Measurements from ENCODE around the gene TRIM67. TPM values are rescaled to one million over a fixed set of nuclear protein-coding genes. Genes with fewer than 3 reads are reported as not detected.

The TRIM67 gene
- total RNA-seq, 2 donors from 2014 or later: not detected

DNA sequence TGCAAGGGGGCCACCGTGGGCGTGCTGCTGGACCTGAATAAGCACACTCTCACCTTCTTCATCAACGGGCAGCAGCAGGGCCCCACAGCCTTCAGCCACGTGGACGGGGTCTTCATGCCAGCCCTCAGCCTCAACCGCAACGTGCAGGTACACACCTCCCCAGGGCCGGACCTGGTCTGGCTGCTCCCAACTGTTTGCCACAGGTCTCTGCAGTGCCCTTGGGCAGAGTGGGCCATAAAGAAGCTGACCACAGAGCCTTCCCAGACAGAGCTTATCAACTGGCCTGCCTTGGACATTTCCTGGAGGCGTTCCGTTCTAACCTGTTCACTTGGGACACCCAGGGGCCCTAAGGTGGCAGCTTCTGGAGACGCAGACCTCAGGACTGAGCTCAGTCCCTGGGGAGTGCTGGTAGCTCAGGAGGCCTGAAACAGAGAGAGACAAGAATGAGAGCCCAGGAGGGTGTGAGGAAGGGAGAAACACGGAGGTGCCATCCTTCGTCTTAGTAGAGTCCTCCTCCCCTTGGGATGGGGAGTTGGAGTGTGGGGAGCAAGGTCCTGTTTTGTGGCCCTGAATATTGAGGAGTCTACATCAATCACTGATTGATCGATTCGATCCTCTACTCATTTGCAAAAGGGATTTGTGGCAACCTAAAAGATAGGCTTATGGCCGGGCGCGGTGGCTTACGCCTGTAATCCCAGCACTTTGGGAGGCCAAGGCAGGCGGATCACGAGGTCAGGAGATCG is 52.1 kb downstream of the TRIM67 start:
- Mint-ChIP-seq H3K36me3 (ENCODE audit: low read depth) (no peaks in the 10 kb centered on the region), H3K4me1 (no peaks in the 10 kb centered on the region), H3K9me3 (no peaks in the 10 kb centered on the region), H3K27ac (no peak overlapping the region), H3K4me3 (no peak overlapping the region), H3K27me3 (no peaks in the 10 kb centered on the region)
- ATAC-seq (replicated peaks): no peak

DNA sequence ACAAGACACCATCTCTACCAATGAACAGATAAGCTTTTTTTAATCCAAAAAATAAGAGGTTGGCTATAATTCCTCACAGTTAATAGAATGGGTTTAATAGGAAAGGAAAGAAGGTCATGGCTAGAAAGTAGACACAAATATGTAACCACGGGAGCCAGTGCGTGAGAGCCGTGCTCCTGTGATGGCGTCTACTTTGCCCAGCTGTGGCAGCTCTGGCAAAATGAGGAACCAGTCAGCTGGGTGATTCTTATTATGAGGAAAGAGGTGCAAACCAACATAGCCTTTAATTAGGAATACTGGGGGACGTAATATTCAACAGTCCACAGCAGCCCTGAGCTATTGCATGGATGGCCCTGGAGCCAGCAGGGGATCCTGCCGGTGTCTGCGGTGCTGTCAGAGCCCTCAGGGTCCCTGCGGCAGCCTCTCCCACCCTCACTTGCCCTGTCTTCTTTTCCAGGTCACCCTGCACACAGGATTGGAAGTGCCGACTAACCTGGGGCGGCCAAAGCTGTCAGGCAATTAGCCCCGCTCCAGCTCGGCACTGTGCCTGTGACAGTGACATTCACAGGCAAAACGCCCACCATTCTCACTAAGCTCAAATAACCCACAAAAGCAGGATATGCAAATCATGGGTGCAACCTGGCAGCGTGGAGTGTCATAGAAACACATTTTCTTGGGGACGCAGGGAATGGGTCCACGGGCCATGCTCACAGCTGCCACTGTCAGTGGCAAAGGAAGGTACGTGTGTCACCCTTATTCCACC is 53.2 kb downstream of the TRIM67 start:
- Mint-ChIP-seq H3K4me1 (no peaks in the 10 kb centered on the region), H3K9me3 (no peaks in the 10 kb centered on the region), H3K36me3 (ENCODE audit: low read depth) (no peaks in the 10 kb centered on the region), H3K27ac (no peak overlapping the region), H3K4me3 (no peak overlapping the region), H3K27me3 (no peaks in the 10 kb centered on the region)
- ATAC-seq (replicated peaks): no peak

DNA sequence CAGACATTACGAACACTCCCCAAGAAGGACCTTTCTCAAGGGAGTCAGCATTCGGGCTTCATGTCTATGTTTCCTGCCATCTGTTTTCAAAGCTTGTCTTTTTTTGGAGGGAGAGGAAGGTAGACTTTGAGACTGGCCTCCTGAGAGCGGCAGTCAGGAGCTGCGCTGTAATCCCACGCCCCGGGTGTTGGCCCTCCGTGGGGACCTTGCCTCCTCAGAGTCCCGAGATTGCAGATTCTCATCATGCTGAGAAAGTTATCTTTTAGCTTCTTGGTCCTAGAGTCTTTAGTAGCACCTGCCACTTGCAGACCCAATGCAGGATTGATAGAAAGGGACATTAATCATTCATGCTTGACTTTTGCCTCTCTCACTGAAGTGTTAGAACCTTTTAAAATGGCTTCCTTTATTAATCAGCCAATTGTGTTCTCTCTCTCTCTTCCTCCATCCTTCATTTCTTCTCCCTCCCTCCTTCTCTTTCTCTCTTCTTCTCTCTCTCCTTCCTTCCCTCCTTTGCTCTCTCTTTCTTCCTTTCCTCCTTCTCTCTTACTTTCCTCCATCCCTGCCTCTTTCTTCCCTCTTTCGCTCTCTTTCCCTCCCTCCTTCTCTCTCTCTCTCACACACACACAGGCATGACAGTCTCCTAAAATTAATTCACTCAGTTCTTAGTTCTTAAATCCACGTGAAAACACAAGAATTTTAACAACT is 54.0 kb downstream of the TRIM67 start:
- Mint-ChIP-seq H3K27me3 (no peaks in the 10 kb centered on the region), H3K9me3 (no peaks in the 10 kb centered on the region), H3K4me3 (no peak overlapping the region), H3K27ac (peak overlapping the region; percentile 23), H3K36me3 (ENCODE audit: low read depth) (no peaks in the 10 kb centered on the region), H3K4me1 (no peaks in the 10 kb centered on the region)
- no peak for ATAC-seq (replicated peaks)

DNA sequence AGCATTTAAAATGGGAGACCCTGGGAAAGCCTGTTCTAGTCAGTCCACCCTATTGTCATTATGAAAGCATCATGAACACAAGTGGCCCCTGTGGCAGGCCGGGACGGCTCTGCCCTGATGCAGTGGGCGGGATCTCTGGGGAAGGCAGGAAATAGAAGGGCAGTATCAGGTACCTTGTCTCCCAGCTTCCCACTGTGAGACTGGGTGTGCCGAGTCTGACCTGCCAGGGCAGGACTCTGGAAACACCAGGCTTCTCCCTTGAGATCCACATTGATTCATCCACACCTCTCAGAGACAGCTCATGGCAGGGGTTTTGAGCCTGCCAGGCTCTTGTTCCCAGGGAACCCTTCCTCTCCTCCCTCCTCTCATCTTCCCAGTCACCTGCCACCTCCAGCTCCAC is 54.6 kb downstream of the TRIM67 start:
- Mint-ChIP-seq H3K4me1 (no peaks in the 10 kb centered on the region), H3K4me3 (no peak overlapping the region), H3K27ac (peak overlapping the region; percentile 23), H3K9me3 (no peaks in the 10 kb centered on the region), H3K27me3 (no peaks in the 10 kb centered on the region), H3K36me3 (ENCODE audit: low read depth) (no peaks in the 10 kb centered on the region)
- ATAC-seq (replicated peaks): no peak

DNA sequence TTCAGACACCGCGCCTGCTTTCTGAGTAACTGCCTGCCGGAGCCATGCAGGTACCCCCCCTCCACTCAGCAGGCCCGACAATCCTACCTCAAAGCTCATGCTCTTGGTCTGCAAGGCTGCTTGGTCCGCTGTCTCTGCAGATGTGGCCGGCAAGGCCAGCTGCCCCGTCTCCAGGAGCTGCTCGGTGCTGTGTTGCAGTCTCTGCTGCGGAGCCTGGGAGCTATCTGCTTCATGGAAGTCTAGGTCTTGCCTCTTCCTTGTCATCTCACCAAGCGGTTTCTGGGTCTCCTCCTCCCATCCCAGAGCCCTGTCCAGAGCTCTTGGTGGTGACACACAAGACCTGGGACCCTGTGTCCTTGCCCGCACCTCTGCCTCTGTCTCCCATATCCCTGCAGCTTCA is 55.2 kb downstream of the TRIM67 start:
- Mint-ChIP-seq H3K4me1 (no peaks in the 10 kb centered on the region), H3K4me3 (no peak overlapping the region), H3K27ac (no peak overlapping the region), H3K9me3 (no peaks in the 10 kb centered on the region), H3K27me3 (no peaks in the 10 kb centered on the region), H3K36me3 (ENCODE audit: low read depth) (no peaks in the 10 kb centered on the region)
- ATAC-seq (replicated peaks): no peak

DNA sequence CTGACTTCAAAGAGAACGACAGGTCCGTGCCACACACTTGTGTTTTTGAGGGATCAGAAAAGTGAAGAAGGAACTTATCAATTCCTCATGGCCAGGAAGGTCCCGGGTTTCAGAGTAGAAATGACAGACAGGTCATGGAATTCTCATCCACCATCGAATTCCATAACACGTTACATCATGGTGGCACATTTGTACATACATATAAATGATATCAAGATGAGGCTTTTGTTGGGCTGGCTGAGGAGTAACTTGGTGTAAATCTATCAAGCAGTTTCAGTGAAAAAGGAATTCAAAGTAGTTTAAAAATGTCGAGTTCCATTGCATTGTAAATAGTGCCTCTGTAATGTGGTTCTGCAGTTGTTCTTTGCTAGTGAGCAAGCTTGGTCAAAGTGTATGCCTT is 56.2 kb downstream of the TRIM67 start:
- Mint-ChIP-seq H3K9me3 (no peaks in the 10 kb centered on the region), H3K27me3 (no peaks in the 10 kb centered on the region), H3K36me3 (ENCODE audit: low read depth) (peaks cover 8% of the 10 kb centered on the region), H3K27ac (no peak overlapping the region), H3K4me1 (no peaks in the 10 kb centered on the region), H3K4me3 (no peak overlapping the region)
- ATAC-seq (replicated peaks): no peak

DNA sequence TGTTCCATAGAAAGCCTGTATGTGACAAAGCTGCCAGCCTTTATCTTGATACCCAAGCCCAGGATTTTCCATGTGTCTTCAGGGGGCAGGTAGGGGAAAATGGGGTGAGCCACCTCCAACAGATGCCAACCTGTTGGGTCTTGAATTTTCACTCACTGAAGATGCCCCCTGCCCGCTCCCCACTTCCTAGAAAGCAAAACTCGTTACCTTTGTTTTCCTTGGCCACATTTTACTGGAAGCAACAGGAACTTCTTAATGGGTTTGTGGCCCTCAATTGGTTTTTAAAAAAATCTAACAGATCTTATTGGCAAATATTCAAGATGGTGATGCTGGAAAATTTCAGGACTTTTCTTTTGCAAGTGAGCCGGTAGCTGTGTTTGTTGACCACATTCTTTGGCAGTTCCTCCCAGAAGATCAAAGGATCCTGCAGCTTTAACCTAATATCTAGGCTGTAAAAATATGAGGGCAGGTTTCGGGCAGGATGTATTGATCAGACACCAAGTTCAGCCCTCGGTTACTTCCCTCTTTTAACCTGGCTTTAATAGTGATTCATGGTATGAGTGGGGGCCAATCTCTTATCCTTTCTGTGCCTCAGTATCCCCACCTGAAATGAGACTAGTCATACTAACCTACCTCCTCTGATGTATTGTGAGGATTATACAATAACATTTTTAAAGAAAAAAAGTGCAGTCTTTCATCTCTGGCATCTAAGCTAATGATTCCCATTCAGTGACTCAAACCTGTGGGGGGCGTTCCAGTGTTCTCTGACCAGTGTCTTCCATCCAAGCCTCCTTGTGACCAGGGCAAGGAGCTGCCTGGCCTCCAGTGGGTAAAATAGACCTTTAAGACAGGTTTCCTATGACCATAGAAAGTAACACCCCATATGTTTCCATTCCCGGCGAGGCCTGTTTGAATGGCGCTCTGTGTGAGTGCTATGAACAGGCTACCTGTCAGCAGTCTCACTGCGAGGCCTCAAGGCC is 57.9 kb downstream of the TRIM67 start:
- Mint-ChIP-seq H3K9me3 (no peaks in the 10 kb centered on the region), H3K4me3 (no peak overlapping the region), H3K27ac (no peak overlapping the region), H3K36me3 (ENCODE audit: low read depth) (peaks cover 20% of the 10 kb centered on the region), H3K4me1 (no peaks in the 10 kb centered on the region), H3K27me3 (no peaks in the 10 kb centered on the region)
- no peak for ATAC-seq (replicated peaks)

DNA sequence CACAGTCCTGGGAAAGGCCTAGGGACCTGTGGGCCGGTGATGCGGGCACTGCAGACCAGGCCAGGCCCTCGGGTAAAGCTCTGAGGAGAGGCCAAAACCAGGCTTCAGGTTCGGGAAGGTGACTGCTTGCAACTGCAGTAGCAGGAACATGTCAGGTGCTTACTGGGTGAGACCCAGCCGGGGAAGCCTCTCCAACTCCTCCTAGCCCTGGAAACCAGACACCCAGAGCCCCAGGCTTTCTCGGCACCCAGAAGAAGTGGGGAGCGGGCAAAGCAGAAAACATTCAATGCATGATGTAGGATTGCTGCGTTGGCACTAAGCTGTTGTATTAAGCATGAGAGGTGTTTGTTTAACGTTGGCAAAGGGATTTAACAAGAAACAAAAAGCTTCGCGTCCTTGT is 58.9 kb downstream of the TRIM67 start:
- H3K36me3 Mint-ChIP-seq (ENCODE audit: low read depth): peaks cover 31% of the 10 kb centered on the region
- H3K4me1 Mint-ChIP-seq: no peaks in the 10 kb centered on the region
- ATAC-seq (replicated peaks): no peak
- no peak overlapping the region for H3K4me3 Mint-ChIP-seq
- H3K27ac Mint-ChIP-seq: no peak overlapping the region
- no peaks in the 10 kb centered on the region for H3K9me3 Mint-ChIP-seq
- no peaks in the 10 kb centered on the region for H3K27me3 Mint-ChIP-seq

DNA sequence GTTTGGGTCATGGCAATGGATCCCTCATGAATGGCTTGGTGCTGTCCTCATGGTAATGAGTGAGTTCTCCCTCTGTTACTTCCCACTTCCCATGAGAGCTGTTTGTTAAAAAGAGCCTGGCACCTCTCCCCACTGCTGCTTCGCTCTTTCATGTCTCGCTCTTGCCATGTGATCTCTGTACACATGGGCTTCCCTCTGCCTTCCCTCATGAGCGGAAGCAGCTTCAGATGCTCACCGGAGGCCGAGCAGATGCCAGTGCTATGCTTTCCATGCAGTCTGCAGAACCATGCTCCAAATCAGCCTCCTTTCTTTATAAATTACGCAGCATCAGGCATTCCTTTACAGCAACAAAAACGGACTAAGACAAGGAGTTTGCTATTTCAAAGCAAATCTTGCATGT is 64.3 kb downstream of the TRIM67 start:
- Mint-ChIP-seq H3K27ac (no peak overlapping the region), H3K36me3 (ENCODE audit: low read depth) (peaks cover 66% of the 10 kb centered on the region), H3K9me3 (no peaks in the 10 kb centered on the region), H3K4me1 (no peaks in the 10 kb centered on the region), H3K4me3 (no peak overlapping the region), H3K27me3 (no peaks in the 10 kb centered on the region)
- no peak for ATAC-seq (replicated peaks)

DNA sequence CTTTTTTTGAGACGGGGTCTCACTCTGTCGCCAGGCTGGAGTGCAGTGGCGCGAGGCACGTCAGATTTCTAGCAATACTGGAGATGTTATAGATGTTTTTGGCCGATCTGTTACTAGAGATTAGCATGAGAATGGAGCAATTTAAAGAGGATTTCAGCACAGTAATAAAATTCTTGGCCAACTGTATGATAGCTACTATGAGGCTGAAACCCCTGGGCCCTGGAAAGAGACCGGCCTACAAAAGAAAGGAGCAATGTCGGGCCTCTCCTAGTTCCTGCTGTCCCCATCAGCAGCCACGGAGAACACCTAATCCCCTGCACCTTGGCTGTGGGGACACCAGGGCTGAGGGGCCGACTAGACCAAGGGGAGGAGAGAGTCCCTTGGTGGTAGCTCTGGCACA is 69.7 kb downstream of the TRIM67 start:
- Mint-ChIP-seq H3K36me3 (ENCODE audit: low read depth) (peaks cover 58% of the 10 kb centered on the region), H3K4me1 (peaks cover 9% of the 10 kb centered on the region), H3K27ac (no peak overlapping the region), H3K9me3 (no peaks in the 10 kb centered on the region), H3K4me3 (no peak overlapping the region), H3K27me3 (no peaks in the 10 kb centered on the region)
- no peak for ATAC-seq (replicated peaks)

DNA sequence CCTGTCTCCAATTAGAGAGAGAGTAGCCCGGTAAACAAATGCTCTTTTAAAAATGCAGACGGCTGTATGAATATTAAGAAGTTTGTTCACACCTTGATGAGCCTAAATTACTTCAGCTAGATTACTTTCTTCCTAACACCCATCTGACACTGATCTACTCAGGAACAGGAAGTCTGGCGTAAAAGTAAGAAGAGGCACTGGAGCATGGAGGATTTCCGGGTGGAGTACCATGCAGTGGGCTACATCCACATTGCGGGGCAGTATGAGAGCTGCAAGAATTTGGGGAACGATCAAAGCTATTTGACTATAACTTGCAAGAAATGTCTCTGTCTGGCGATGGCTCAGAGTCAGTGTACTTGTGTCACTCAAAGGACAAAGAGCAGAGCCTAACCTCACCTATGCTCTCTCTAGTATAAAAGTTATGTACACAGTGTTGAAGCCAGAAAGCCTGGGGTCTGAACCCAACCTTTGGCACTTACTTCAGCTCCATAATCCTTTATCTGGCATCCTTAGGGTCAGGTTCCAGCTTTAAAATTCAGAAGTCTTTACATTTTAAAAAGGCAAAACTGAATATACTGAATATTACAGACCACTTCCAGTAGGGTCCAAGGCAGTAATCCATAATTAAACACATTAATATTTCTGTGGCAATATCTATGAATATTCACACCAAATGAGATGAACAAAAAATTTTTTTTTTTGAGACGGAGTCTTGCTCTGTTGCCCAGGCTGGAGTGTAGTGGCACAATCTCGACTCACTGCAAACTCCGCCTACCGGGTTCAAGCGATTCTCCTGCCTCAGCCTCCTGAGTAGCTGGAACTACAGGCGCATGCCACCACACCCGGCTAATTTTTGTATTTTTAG is 71.2 kb downstream of the TRIM67 start:
- H3K27me3 Mint-ChIP-seq: no peaks in the 10 kb centered on the region
- no peak for ATAC-seq (replicated peaks)
- H3K4me3 Mint-ChIP-seq: no peak overlapping the region
- H3K4me1 Mint-ChIP-seq: peaks cover 14% of the 10 kb centered on the region
- H3K36me3 Mint-ChIP-seq (ENCODE audit: low read depth): peaks cover 58% of the 10 kb centered on the region
- H3K9me3 Mint-ChIP-seq: no peaks in the 10 kb centered on the region
- no peak overlapping the region for H3K27ac Mint-ChIP-seq

DNA sequence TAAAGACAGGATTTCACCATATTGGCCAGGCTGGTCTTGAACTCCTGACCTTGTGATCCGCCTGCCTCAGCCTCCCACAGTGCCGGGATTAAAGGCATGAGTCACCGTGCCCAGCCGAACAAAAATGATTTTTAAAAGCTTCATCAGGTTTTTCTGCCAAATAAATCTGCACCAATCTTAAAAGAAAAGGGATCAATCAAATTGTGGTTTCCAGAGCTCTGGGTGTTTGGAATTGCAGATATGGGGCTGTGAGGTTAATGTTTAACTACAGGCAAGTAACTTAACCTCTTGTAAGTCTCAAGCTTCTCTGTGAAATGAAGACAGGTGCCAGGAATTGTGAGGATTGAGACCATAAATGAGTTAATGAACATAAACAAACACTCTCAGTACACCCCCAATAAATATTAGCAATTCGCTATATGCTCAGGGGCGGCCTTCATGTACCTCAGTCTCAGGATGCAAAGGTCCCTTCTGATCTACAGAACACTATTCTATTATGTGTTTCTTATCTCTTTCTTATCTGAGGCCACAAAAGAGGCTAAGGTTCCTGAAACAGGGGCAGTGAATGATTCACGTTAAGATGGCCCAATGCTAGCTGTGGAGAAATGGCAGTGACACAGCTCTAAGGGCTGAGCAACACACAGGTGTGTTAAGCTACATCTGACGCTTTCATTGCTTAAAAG is 72.0 kb downstream of the TRIM67 start:
- H3K4me1 Mint-ChIP-seq: peaks cover 14% of the 10 kb centered on the region
- H3K36me3 Mint-ChIP-seq (ENCODE audit: low read depth): peaks cover 63% of the 10 kb centered on the region
- H3K4me3 Mint-ChIP-seq: no peak overlapping the region
- ATAC-seq (replicated peaks): no peak
- H3K27me3 Mint-ChIP-seq: no peaks in the 10 kb centered on the region
- no peak overlapping the region for H3K27ac Mint-ChIP-seq
- no peaks in the 10 kb centered on the region for H3K9me3 Mint-ChIP-seq

DNA sequence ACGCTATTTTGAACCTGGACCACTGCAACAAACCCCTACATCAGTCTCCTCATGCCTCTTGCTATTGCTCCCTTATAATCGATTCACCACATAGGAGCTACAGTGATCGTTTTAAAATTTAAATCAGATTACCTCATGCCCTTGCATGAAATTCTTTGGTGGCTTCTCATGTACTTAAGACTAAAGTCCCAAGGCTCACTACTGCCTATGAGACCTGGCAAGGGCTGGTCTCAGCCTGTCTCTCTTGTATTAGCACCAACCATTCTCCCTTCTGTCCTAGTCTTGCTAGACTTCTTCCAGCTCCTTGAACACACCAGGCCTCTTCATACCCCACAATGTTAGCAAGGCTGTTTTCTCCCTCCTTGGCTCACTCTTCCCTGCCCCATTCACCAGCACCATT is 72.6 kb downstream of the TRIM67 start:
- Mint-ChIP-seq H3K4me3 (no peak overlapping the region), H3K36me3 (ENCODE audit: low read depth) (peaks cover 65% of the 10 kb centered on the region), H3K27ac (no peak overlapping the region), H3K9me3 (no peaks in the 10 kb centered on the region), H3K4me1 (peaks cover 14% of the 10 kb centered on the region), H3K27me3 (no peaks in the 10 kb centered on the region)
- ATAC-seq (replicated peaks): no peak
